Measurements from ENCODE around the gene INS.

INS gene

DNA sequence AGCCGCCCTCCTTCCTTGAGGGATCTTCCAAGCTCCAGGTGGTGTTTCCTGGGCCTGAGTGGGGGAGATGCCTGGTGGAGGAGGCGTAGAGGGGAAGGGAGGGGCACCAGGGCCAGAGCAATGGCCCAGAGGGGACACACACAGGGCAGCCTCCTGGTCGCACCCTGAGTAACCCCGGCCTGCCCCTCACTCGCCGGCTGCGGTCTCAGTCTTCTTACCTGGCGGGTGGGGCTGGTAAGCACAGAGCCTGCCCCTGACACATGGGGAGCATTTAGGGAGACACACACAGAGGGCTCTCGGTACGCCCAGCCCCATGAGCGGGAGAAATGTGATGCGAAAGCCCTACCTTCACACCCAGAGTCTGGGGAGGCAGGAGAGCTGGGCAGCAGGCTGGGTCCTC is 45.7 kb downstream of the INS start:
- DNase-seq (ENCODE audit: low read depth), result no peak

DNA sequence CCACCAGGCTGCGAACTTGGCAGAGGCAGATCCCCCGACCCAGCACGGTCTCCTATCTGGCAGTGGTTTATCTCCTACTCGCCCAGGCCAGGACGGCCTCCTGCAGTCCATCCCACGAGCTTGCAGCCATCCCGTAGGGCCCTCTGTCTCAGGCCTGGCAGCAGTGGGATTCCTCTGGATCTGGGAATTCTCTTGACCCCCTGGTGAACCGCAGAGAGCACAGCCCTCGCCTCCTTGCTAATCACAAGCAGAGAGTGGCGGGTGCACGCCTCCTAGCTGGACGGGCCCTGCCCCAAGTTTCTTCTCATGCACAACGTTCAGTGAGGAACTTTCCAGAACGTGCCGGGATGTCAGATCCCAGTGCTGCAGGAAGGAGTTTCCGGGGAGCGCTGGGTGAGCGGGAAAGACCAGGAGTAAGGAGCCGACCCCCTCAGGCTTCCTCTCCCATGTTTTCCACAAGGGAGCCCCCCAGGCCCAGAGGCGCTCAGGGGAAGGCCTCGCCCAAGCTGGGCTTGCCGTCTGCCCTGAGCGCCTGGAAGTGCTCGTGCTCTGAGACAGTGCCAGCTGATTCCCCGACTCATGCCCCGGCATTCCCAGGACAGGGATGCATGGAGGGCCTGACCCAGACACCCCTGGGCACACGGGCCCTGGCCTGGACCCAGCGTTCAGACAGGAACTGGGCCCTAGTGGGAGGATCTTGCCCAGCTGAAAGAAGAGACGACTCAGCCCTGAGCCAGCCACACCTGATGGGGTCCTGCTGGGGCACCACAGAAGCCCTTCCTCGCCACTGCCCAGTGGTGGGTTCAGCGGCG is 46.4 kb downstream of the INS start:
- DNase-seq (ENCODE audit: low read depth), result no peak

DNA sequence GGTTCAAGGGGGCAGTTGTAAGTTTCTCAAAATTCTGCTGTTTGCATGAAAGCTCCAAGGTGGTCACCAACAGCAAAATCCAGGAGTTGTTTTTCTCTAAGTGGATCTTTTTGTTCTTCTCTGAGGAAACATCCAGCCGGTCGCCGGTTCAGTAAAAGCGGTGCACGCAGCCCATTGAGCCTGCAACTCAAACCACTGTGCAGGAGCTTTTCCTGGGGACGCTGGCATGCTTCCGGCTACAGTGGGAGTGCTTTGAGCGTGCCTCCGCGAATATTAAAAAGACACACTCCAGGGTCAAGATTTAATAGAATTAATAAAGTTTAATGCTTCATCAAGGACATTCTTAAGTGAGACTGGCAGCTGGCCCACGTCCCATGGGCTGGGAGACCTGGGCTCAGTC is 47.2 kb downstream of the INS start:
- DNase-seq (ENCODE audit: low read depth), result no peak

DNA sequence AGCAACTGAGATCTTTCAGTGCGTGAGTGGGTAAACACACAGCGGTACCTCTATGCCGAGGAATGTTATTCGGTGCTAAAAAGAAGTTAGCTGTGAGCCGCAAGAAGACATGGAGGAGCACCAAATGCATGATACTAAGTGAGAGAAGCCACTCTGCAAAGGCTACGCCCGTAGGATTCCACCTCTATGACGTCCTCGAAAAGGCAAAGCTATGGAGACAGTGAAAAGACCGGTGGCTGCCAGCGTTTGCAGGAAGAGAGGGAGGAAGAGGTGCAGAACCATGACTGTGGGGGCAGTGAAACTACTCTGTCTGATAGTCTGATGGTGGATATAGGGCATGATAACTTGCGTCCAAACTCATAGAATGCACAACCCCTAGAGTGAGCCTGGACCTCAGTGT is 50.5 kb downstream of the INS start:
- DNase-seq (ENCODE audit: low read depth), result no peak

All from amniotic epithelial cell (primary cell).